A673 (cell line): ENCODE data around the gene STK10. TPM values are rescaled to one million over a fixed set of nuclear protein-coding genes. Genes with fewer than 3 reads are reported as not detected.

Experiments used
- BruUV-seq: library from RNA; stranded (reverse); fragments of 400-500 nt; replicated peaks from 2 replicates; lab custom pipeline; 2021; lab: Mats Ljungman, UMichigan
- CTCF ChIA-PET: fragments of 300-600 bp; sonication (Branson Sonifier 250); formaldehyde crosslinking; loops from one replicate; lab custom pipeline; 2022; ENCODE audit warnings: antibody characterized with exemption; lab: Charles Lee
- POLR2A ChIA-PET: fragments of 300-600 bp; sonication (Branson Sonifier 250); formaldehyde crosslinking; loops from one replicate; lab custom pipeline; 2022; ENCODE audit warnings: antibody characterized with exemption; ENCODE audit not compliant: low non-redundant PET; lab: Charles Lee
- DNase-seq: peaks from one replicate; pipeline ENCODE4 v3.0.0-alpha.2; 2015; ENCODE audit warnings: low spot score
- H3K27ac ChIP-seq: fragments of 200-600 bp; sonication (generic); 2 replicates; pipeline ENCODE4 v1.5.1; 2016; ENCODE audit warnings: mixed run types, low read depth, mild to moderate bottlenecking, mixed read lengths, antibody characterized with exemption, low read length; ENCODE audit not compliant: poor library complexity, severe bottlenecking
- H3K27me3 ChIP-seq: fragments of 200-600 bp; sonication (generic); replicated peaks from 2 replicates; pipeline ENCODE4 v1.6.1; 2017; ENCODE audit warnings: mixed run types, low read depth, mild to moderate bottlenecking, mixed read lengths, antibody characterized with exemption, low read length; ENCODE audit not compliant: insufficient read depth, poor library complexity
- H3K36me3 ChIP-seq: fragments of 200-600 bp; sonication (generic); 2 replicates; pipeline ENCODE4 v1.6.1; 2016; ENCODE audit warnings: mixed run types, mild to moderate bottlenecking, mixed read lengths, antibody characterized with exemption, low read length; ENCODE audit not compliant: insufficient read depth, poor library complexity, severe bottlenecking
- H3K4me1 ChIP-seq: fragments of 200-600 bp; sonication (generic); 2 replicates; pipeline ENCODE4 v1.6.1; 2017; ENCODE audit warnings: mixed run types, mild to moderate bottlenecking, mixed read lengths, antibody characterized with exemption, low read length; ENCODE audit not compliant: insufficient read depth, poor library complexity, severe bottlenecking
- H3K4me3 ChIP-seq: fragments of 200-600 bp; sonication (generic); 2 replicates; pipeline ENCODE4 v1.5.1; 2016; ENCODE audit warnings: low read depth, mixed run types, mild to moderate bottlenecking, mixed read lengths, low read length; ENCODE audit not compliant: poor library complexity, severe bottlenecking
- H3K9me3 ChIP-seq: fragments of 200-600 bp; sonication (generic); 2 replicates; pipeline ENCODE4 v1.6.1; 2016; ENCODE audit warnings: mixed run types, low read depth, mild to moderate bottlenecking, mixed read lengths, antibody characterized with exemption, low read length; ENCODE audit not compliant: poor library complexity, severe bottlenecking
- EZH2 ChIP-seq: fragments of 200-600 bp; sonication (generic); IDR thresholded peaks from 2 replicates; pipeline ENCODE4 v1.6.1; 2017; ENCODE audit warnings: borderline replicate concordance, low read depth, mild to moderate bottlenecking, mixed read lengths, antibody characterized with exemption, low read length; ENCODE audit not compliant: poor library complexity, severe bottlenecking
- intact Hi-C: fragments of 100-400 bp; cut with micrococcal nuclease; formaldehyde crosslinking; loops from one replicate; pipeline ENCODE4 v1.10.0; 2022; ENCODE audit not compliant: unreplicated experiment
- total RNA-seq: library from RNA; stranded (reverse); gene quantifications from 2 replicates; pipeline ENCODE4 v1.2.3, GENCODE V29; 2021
- TF ChIP-seq, protein P1 (sequence below): fragments of 300-800, 200-600 bp; sonication (generic); conservative IDR thresholded peaks from 2 replicates; pipeline ENCODE4 v1.5.1; 2017; ENCODE audit warnings: low read depth, mild to moderate bottlenecking, antibody characterized with exemption, low read length, moderate library complexity, mixed read lengths

Gene STK10
- total RNA-seq, 1 experiment from 2014 or later = 3.8 TPM

DNA sequence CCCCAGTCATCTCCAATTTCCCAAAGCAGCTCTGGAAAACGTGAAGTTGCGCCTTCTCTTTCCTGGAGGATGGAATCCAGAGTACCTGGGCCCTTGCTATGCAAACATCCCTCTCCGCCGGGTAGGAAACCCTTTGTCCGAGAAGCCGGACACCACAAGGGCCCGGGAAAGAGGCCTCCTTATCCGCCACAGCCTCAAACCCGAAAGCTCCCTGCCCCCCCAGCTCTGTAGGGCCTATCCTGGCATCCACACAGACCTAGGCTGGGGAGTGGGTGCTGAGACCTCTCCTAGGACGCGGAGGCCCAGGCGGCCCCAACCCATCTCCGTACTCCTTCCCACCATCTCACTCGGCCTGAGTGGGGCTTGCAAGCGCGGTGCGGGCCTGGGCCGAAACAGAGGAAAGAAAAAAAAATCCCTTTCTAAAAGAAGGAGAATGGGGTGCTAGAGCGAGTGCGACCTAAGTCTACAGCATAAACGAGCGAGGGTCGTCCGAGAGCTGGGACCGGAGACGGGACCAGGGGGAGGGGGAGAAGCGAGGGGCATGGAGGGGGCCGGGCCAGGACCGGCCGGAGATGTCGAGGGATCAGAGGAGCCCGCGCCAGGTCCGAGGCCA, 182.2 kb downstream of the STK10 start:
- H3K4me1 ChIP-seq = peaks cover 11% of the 10 kb centered on the region
- POLR2A ChIA-PET = no interaction called here
- no peaks in the 10 kb centered on the region for H3K36me3 ChIP-seq
- intact Hi-C loops = loop anchor here (5.0 to 10.0 kb wide), 2 partner anchors 91 to 181 kb away; partner anchors contain the start of gene STK10
- no peaks in the 10 kb centered on the region for H3K9me3 ChIP-seq
- TF ChIP-seq EZH2 = no peak
- TF ChIP-seq, protein P1, sequence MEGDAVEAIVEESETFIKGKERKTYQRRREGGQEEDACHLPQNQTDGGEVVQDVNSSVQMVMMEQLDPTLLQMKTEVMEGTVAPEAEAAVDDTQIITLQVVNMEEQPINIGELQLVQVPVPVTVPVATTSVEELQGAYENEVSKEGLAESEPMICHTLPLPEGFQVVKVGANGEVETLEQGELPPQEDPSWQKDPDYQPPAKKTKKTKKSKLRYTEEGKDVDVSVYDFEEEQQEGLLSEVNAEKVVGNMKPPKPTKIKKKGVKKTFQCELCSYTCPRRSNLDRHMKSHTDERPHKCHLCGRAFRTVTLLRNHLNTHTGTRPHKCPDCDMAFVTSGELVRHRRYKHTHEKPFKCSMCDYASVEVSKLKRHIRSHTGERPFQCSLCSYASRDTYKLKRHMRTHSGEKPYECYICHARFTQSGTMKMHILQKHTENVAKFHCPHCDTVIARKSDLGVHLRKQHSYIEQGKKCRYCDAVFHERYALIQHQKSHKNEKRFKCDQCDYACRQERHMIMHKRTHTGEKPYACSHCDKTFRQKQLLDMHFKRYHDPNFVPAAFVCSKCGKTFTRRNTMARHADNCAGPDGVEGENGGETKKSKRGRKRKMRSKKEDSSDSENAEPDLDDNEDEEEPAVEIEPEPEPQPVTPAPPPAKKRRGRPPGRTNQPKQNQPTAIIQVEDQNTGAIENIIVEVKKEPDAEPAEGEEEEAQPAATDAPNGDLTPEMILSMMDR = no peak
- peak overlapping the region; percentile 93 for H3K4me3 ChIP-seq
- H3K27ac ChIP-seq = peak overlapping the region; percentile 99
- DNase-seq = peak; percentile 17
- no peaks in the 10 kb centered on the region for H3K27me3 ChIP-seq
- CTCF ChIA-PET = interaction anchor here (1.2 kb wide), 1 partner anchor 94 kb away, joined by 9 read pairs; no protein-coding TSS in a partner anchor
- no TSS peak for BruUV-seq

DNA sequence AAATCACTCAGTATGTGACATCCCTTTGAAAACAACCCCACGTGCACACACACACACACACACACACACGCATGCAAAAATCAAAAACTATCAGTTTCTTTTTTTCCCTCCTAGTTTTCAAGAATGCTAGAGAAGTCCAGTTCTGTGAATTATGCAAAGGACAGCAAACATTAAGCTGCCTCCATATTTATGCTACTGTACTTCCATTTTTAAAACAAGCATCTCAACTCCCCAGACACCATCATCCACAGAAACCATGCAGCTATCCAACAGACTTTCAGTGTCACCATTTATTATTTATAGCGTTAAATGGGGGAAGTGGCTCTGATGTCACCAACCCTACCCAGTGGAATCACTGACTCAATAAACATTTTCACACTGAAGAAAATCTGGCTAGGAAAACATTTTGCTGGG, 183.2 kb downstream of the STK10 start:
- TF ChIP-seq, protein P1 = no peak
- no peak for TF ChIP-seq EZH2
- intact Hi-C loops = loop anchor here (5.0 to 10.0 kb wide), 2 partner anchors 90 to 182 kb away; partner anchors contain the start of gene STK10
- DNase-seq = peak; percentile 7
- peaks cover 11% of the 10 kb centered on the region for H3K4me1 ChIP-seq
- no peaks in the 10 kb centered on the region for H3K36me3 ChIP-seq
- H3K27ac ChIP-seq = no peak overlapping the region
- BruUV-seq = TSS peak; percentile 32
- no peaks in the 10 kb centered on the region for H3K27me3 ChIP-seq
- peak overlapping the region; percentile 93 for H3K4me3 ChIP-seq
- ChIA-PET CTCF (no interaction called here), POLR2A (no interaction called here)
- no peaks in the 10 kb centered on the region for H3K9me3 ChIP-seq

DNA sequence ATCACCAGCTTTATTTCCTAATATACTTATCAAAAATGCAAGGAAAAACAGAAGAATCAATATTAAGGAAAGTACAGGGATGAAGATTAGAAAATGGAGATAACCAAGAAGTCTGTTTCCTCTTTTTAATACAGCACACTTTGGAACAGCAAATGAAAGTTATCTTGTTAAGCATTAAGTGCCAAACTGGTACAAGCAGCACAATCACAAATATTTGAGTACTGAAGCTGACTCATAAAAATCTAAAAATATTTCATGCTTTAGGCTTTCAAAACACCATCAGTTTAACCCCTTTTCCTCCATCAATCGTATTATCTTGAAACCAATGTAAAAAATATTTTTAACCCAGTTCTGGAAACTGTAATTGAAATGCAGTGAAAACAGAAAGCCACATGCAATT, 184.3 kb downstream of the STK10 start:
- no peaks in the 10 kb centered on the region for H3K36me3 ChIP-seq
- no TSS peak for BruUV-seq
- intact Hi-C loops = loop anchor here (10.0 kb wide), 1 partner anchor 89 kb away; no protein-coding TSS in a partner anchor
- H3K4me1 ChIP-seq = peaks cover 11% of the 10 kb centered on the region
- no peak for TF ChIP-seq EZH2
- TF ChIP-seq, protein P1 = no peak
- ChIA-PET POLR2A (interaction anchor here (0.6 kb wide), 1 partner anchor 40 kb away, joined by 4 read pairs; no protein-coding TSS in a partner anchor), CTCF (no interaction called here)
- no peak overlapping the region for H3K4me3 ChIP-seq
- H3K27ac ChIP-seq = no peak overlapping the region
- no peak for DNase-seq
- no peaks in the 10 kb centered on the region for H3K27me3 ChIP-seq
- no peaks in the 10 kb centered on the region for H3K9me3 ChIP-seq
